IMR-90 (cell line): ENCODE results near the gene CKB. TPM values are rescaled to one million over a fixed set of nuclear protein-coding genes. Genes with fewer than 3 reads are reported as not detected.

ENCODE experiments used
- ATAC-seq: fragments of 200-7000 bp; cut with Tn5 transposase; 2 replicates; pipeline ENCODE4 v1.9.1; 2020; ENCODE audit warnings: low read depth, mild to moderate bottlenecking, moderate library complexity
- BruUV-seq: library from RNA; stranded (reverse); fragments of 400-500 nt; replicated peaks from 2 replicates; lab custom pipeline; 2021; lab: Mats Ljungman, UMichigan
- CTCF ChIA-PET: fragments of 300-600 bp; formaldehyde crosslinking; extraction: SDS; loops from one replicate; lab custom pipeline; 2021; ENCODE audit warnings: antibody characterized with exemption; lab: Yijun Ruan, JAX
- POLR2A ChIA-PET: fragments of 300-600 bp; sonication (Branson Sonifier 250); formaldehyde crosslinking; loops from one replicate; lab custom pipeline; 2022; ENCODE audit warnings: antibody characterized with exemption; ENCODE audit not compliant: unreplicated experiment; lab: Charles Lee
- DNase-seq: peaks from one replicate; pipeline ENCODE4 v3.0.0; 2013
- H2AFZ ChIP-seq: replicated peaks from 2 replicates; pipeline ENCODE3; 2013; ENCODE audit warnings: low read length, mild to moderate bottlenecking; ENCODE audit not compliant: poor library complexity
- H2AK5ac ChIP-seq: 2 replicates; pipeline ENCODE4 v1.6.1; 2013; ENCODE audit warnings: low read depth, low read length, inconsistent platforms
- H2AK9ac ChIP-seq: replicated peaks from 2 replicates; pipeline ENCODE3; 2013; ENCODE audit warnings: mild to moderate bottlenecking, low read depth, low read length, moderate library complexity; ENCODE audit not compliant: poor library complexity
- H2BK120ac ChIP-seq: 2 replicates; pipeline ENCODE4 v1.6.1; 2013; ENCODE audit warnings: low read depth, low read length, inconsistent platforms
- H2BK15ac ChIP-seq: 3 replicates; pipeline ENCODE4 v1.6.1; 2013; ENCODE audit warnings: low read depth, low read length, inconsistent platforms
- H2BK20ac ChIP-seq: 2 replicates; pipeline ENCODE4 v1.6.1; 2013; ENCODE audit warnings: low read depth, mild to moderate bottlenecking, inconsistent platforms, low read length, moderate library complexity
- H2BK5ac ChIP-seq: 2 replicates; pipeline ENCODE4 v1.6.1; 2013; ENCODE audit warnings: mild to moderate bottlenecking, low read depth, low read length, inconsistent platforms; ENCODE audit not compliant: poor library complexity, severe bottlenecking
- H3K14ac ChIP-seq: replicated peaks from 2 replicates; pipeline ENCODE4 v1.6.1; 2013; ENCODE audit warnings: low read depth, low read length, inconsistent platforms
- H3K18ac ChIP-seq: 2 replicates; pipeline ENCODE4 v1.6.1; 2013; ENCODE audit warnings: low read depth, low read length, control low read depth
- H3K23ac ChIP-seq: 2 replicates; pipeline ENCODE4 v1.6.1; 2013; ENCODE audit warnings: low read depth, low read length, inconsistent platforms
- H3K27ac ChIP-seq: 2 replicates; pipeline ENCODE4 v1.5.1; 2013; ENCODE audit warnings: mild to moderate bottlenecking, control low read depth, low read length; ENCODE audit not compliant: insufficient read depth
- H3K27me3 ChIP-seq: 2 replicates; pipeline ENCODE4 v1.6.1; 2013; ENCODE audit warnings: low read length; ENCODE audit not compliant: control insufficient read depth, insufficient read depth
- H3K36me3 ChIP-seq: 2 replicates; pipeline ENCODE4 v1.6.1; 2013; ENCODE audit warnings: low read length, mixed read lengths; ENCODE audit not compliant: control insufficient read depth, insufficient read depth
- H3K4ac ChIP-seq: 2 replicates; pipeline ENCODE4 v1.6.1; 2013; ENCODE audit warnings: low read depth, low read length, inconsistent platforms
- H3K4me1 ChIP-seq: 2 replicates; pipeline ENCODE4 v1.6.1; 2013; ENCODE audit warnings: low read length, mixed read lengths; ENCODE audit not compliant: control insufficient read depth, insufficient read depth
- H3K4me2 ChIP-seq: 2 replicates; pipeline ENCODE4 v1.6.1; 2013; ENCODE audit warnings: low read depth, mild to moderate bottlenecking, control low read depth, low read length, moderate library complexity
- H3K4me3 ChIP-seq: 2 replicates; pipeline ENCODE4 v1.5.1; 2013; ENCODE audit warnings: low read depth, mild to moderate bottlenecking, control low read depth, low read length, moderate library complexity; ENCODE audit not compliant: insufficient read depth
- H3K56ac ChIP-seq: 2 replicates; pipeline ENCODE4 v1.6.1; 2013; ENCODE audit warnings: low read length, inconsistent platforms; ENCODE audit not compliant: insufficient read depth; ENCODE audit errors: extremely low read depth
- H3K79me1 ChIP-seq, 2 experiments: 2 replicates each; pipeline ENCODE4 v1.6.1; 2013; ENCODE audit warnings: low read length in 2 of 2, inconsistent platforms in 1 of 2, low read depth in 1 of 2
- H3K9ac ChIP-seq: 2 replicates; pipeline ENCODE4 v1.6.1; 2013; ENCODE audit warnings: low read depth, low read length, control low read depth
- H3K9me1 ChIP-seq: 2 replicates; pipeline ENCODE4 v1.6.1; 2013; ENCODE audit warnings: low read length, inconsistent platforms; ENCODE audit not compliant: insufficient read depth
- H3K9me3 ChIP-seq: 2 replicates; pipeline ENCODE4 v1.6.1; 2013; ENCODE audit warnings: low read length; ENCODE audit not compliant: control insufficient read depth, insufficient read depth
- H4K20me1 ChIP-seq: 2 replicates; pipeline ENCODE4 v1.6.1; 2013; ENCODE audit warnings: low read length, inconsistent platforms; ENCODE audit not compliant: insufficient read depth
- H4K5ac ChIP-seq: 2 replicates; pipeline ENCODE4 v1.6.1; 2013; ENCODE audit warnings: mild to moderate bottlenecking, low read depth, low read length, control low read depth
- H4K8ac ChIP-seq, 2 experiments: 2 replicates each; pipeline ENCODE4 v1.6.1; 2013; ENCODE audit warnings: low read depth in 2 of 2, low read length in 2 of 2, control low read depth in 1 of 2, inconsistent platforms in 1 of 2
- H4K91ac ChIP-seq: 2 replicates; pipeline ENCODE4 v1.6.1; 2013; ENCODE audit warnings: low read depth, low read length, inconsistent platforms; ENCODE audit not compliant: insufficient read depth
- FOS ChIP-seq: fragments of 150-350 bp; IDR thresholded peaks from 2 replicates; pipeline ENCODE4 v1.6.1; 2016; ENCODE audit warnings: low read depth, low read length
- SMC3 ChIP-seq: fragments of 150-350 bp; IDR thresholded peaks from 2 replicates; pipeline ENCODE4 v1.6.1; 2016; ENCODE audit warnings: low read depth, mild to moderate bottlenecking, antibody characterized with exemption, low read length, moderate library complexity
- WGBS, 2 experiments: methylation state at CpG; one replicate each; pipeline versions ENCODE4 v1.1.5 to v1.1.7; 2013; ENCODE audit warnings: missing lambda C conversion rate in 2 of 2; ENCODE audit not compliant: insufficient read length in 1 of 2; ENCODE audit errors: extremely low coverage in 2 of 2; 5-methylcytosine and 5-hydroxymethylcytosine counted together
- dilution Hi-C: fragments of 300-500 bp; cut with HindIII; formaldehyde crosslinking; loops from one replicate; pipeline ENCODE4 v1.14.3; 2018; ENCODE audit warnings: low sequenced_read_pairs; ENCODE audit not compliant: unreplicated experiment
- in situ Hi-C: fragments of 300-500 bp; cut with MboI; formaldehyde crosslinking; loops from 3 replicates; pipeline ENCODE4 v1.14.3; 2019; ENCODE audit warnings: low sequenced_read_pairs, inconsistent platforms, mixed read lengths
- intact Hi-C: fragments of 100-400 bp; cut with micrococcal nuclease; formaldehyde crosslinking; loops from 2 replicates; pipeline ENCODE4 v1.10.0; 2022
- polyA plus RNA-seq, 3 experiments: library from polyadenylated mRNA; depleted of rRNA; stranded (reverse); fragments of >200 nt; gene quantifications; 2 replicates each; pipeline ENCODE4 v1.2.3, GENCODE V29; 2012; ENCODE audit warnings: low replicate concordance in 1 of 3
- total RNA-seq: library from RNA; depleted of rRNA; stranded (reverse); fragments of >200 nt; gene quantifications from 2 replicates; pipeline ENCODE4 v1.2.3, GENCODE V29; 2012

Gene CKB
- total and polyA plus RNA-seq, 2 of the 4 experiments (the other 2 are of a cell fraction) = 17.7 to 82.6 TPM

DNA sequence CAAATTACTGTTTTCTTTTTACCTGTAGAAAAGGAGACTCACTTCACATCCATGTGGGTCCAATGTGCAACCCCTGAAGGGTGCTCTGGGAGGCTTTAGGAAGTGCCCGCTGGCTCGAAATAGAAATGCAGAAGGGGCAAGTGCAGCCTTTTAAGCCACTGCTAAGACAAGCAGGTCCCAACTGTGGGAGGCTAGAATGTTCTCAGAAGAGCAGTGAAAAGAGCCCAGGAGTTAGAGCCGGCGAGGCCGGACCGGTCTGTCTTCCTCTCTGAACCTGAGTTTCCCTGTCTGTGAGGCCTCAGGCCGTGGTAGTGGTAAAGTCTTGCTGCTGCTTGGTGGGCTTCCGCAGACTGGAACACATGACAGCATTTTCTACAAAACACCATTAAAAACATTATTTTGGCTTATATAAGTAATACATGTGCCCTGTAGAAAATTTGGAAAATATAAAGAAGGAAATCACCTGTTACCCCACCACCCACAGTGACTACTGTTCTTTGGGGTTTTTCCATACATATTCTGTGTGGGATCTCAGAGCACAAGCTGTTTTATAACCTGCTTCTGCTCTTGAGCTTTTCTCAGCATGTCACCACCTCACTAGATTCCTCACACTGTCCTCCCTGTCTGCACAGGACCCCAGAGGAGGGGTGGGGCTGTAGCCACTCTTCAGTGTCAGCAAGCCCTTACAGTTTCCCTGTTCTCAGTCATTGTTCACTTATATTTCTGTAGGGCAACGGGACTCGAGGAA is 6.0 kb downstream of the CKB start:
- Histone ChIP-seq H3K36me3 (peaks cover 4% of the 10 kb centered on the region; the same call in 1 of the 2 replicates), H2BK20ac (no peak overlapping the region), H3K27me3 (no peaks in the 10 kb centered on the region), H2AFZ (no peak overlapping the region), H3K56ac (no peak overlapping the region), H3K79me1 (0 out of 4 replicates have a peak, but pooled peaks cover 0 to 7% of the 10 kb centered on the region in 2 experiments), H3K4ac (no peak overlapping the region), H4K91ac (no peak overlapping the region), H3K4me2 (no peak overlapping the region), H2AK5ac (no peak overlapping the region), H3K18ac (no peak overlapping the region), H4K20me1 (peaks cover 24% of the 10 kb centered on the region), H3K23ac (no peak overlapping the region), H3K27ac (no peak overlapping the region), H3K4me1 (peaks cover 20% of the 10 kb centered on the region), H3K9me1 (no peaks in the 10 kb centered on the region), H3K14ac (no peak overlapping the region), H3K9ac (no peak overlapping the region), H3K9me3 (no peaks in the 10 kb centered on the region), H2BK120ac (no peak overlapping the region), H2BK15ac (no peak overlapping the region), H3K4me3 (no peak overlapping the region), H2BK5ac (no peak overlapping the region), H2AK9ac (no peak overlapping the region), H4K8ac (no peak overlapping the region), H4K5ac (no peak overlapping the region)
- ChIA-PET POLR2A (no interaction called here), CTCF (no interaction called here)
- ATAC-seq (no peak), DNase-seq (no peak)
- in situ Hi-C loops (no loop called here), intact Hi-C loops (no loop called here), dilution Hi-C loops (no loop called here)
- WGBS, 2 experiments = 84% methylated on average over 6 of the region's 10 CpGs; no CpG with 5 or more reads in 1 of the 2 experiments
- BruUV-seq = no TSS peak
- no peak for TF ChIP-seq SMC3
- no peak for TF ChIP-seq FOS
